K562 treated with DMSO at 1 percent for 48 hours (cell line): Measurements from ENCODE around the gene ZNF844. TPM values are rescaled to one million over a fixed set of nuclear protein-coding genes. Genes with fewer than 3 reads are reported as not detected.

Source experiments
- total RNA-seq: library from RNA; unstranded; fragments of 300-600 nt; gene quantifications from 2 replicates; pipeline ENCODE4 v1.2.3, GENCODE V29; 2022; ENCODE audit warnings: low replicate concordance; ENCODE audit errors: extremely low read depth

Gene ZNF844
- total RNA-seq = not detected in 2 replicates

DNA sequence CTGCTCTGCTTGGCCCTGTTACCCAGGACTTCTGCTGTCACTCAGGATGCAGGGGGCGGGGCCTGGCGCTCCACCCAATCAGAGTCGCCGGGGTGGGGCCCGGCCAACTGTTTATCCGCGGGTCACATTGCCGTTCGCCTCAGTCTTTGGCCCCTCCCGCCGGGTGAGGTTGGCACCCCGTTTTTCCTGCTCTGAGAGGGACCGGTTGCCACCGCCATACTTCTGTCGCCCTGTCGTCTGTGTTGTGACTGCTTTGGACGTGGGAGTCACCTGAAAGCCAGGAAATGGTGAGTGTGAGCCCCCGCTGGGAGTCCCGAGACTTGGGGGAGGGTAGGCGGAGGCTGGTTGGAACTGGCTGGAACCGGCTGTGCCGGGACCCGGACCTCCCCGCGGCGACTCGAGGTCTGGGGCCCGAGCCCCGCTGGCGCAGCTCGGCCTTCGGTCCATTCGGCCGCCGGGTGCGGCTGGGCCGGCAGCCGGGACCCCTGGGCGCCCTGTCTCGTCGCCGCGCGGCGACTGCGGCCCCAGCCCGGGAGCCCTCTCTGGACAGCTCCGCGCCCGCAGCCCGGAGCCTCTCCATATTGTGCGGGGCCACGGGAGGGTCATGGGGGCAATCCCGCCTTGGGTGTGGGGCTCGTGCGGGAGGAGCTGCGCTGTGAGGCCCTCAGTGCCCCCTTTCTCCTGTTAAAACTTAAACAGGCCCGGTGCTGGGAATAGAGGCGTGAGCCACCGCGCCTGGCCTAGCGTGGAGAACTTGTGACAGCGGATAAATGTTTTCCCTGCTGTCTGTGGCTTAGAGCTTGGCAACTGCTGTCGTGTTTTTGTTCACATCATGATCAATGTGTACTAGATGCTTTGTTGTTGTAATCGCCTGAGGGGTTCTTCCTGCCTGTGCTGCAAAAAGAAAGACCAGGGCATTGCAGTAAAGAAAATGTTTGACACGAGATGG is at the start of gene ZNF844:
ZNF844 (plus strand) TSS at position 142 of the 949 bp plus-strand sequence; CDS start at position 285, 143 bp downstream.

DNA sequence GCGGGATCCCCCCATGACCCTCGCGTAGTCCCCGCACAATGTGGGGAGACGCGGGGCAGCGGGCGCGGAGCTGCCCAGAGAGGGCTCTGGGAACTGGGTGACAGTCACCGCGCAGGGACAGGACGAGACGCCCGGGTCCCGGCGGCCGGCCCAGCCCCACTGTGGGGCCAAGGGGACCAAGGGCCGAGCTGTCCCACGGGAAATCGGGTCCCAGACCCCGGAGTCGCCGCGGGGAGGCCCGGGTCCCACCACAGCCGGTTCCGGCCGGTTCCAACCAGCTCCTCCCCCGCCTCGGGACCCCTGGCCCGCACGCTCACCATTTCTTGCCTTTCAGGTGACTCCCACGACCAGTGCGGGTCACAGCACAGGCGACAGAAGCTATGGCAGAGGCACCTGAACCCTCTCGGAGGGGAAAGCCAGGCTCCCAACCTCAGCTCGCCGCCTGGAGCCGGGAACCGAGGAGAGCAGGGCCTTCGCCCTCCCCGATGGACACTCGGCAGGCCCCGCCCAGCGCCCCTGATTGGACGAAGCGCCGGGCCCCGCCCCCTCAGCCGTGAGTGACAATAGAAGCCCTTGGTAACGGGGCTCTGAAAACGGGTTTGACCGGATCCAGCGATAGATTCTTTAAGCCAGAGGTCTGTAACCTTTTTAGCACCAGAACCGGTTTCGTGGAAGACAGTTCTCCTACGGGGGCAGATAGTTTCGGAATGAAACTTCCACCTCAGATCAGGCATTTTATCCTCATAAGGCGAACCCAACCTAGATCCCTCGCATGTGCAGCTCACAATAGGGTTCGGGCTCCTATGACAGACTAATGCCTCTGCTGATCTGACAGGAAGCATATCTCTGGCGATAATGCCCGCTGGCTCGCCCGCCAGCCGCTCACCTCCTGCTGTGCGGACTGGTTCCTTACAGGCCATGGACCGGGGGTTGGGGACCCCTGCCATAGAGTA is 29.0 kb upstream of the ZNF844 start, which contains the start of gene ZNF433:
ZNF433 (minus strand) TSS at position 460 of the 953 bp plus-strand sequence; CDS start at position 320, 140 bp downstream.

DNA sequence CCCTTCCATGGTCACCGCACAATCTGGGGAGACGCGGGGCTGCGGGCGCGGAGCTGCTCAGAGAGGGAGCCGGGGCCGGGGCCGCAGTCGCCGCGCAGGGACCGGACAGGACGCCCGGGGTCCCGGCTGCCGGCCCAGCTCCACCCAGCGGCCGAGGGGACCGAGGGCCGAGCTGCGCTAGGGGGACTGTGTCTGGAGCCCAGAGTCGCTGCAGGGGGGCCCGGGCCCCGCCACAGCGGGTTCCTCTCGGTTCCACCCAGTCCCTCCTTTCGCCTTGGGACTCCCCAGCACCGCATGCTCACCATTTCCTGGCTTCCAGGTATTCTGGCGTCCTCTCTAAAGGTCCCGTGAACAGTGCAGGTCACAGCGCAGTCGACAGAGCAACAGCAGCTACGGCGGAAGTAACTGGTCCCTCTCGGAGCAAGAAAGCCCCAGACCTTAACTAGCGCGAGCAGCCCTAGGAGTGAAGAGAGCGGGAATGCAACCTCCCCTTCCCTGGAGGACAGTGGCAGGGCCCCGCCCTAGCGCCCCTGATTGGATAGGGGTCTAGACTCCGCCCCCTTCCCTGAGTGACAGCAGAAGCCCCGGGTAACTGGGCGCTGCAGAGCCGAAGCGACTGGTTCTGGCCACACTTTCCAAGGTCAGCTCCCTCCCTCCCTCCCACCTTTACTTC is 11.9 kb upstream of the ZNF844 start, which contains the start of gene ZNF878:
ZNF878 (minus strand) TSS at position 465 of the 673 bp plus-strand sequence; CDS start at position 305, 160 bp downstream.

Other genes with a start within 250 kb of the ZNF844 start
- gene ZNF439, start 216.0 kb upstream of the ZNF844 start, total RNA-seq = not detected in 2 replicates
- gene ZNF69, start 176.9 kb upstream of the ZNF844 start, total RNA-seq = not detected in 2 replicates
- not detected in 2 replicates for gene ZNF700, start 139.6 kb upstream of the ZNF844 start, total RNA-seq
- gene ZNF763, start 99.7 kb upstream of the ZNF844 start, total RNA-seq = not detected in 2 replicates
- not detected in 2 replicates for gene ZNF433, start 29.1 kb upstream of the ZNF844 start, total RNA-seq
- not detected in 2 replicates for gene ZNF878, start 11.8 kb upstream of the ZNF844 start, total RNA-seq
- not detected in 2 replicates for gene ZNF20, start 75.6 kb downstream of the ZNF844 start, total RNA-seq
- not detected in 2 replicates for gene ZNF625, start 92.0 kb downstream of the ZNF844 start, total RNA-seq
- not detected in 2 replicates for gene ZNF136, start 98.4 kb downstream of the ZNF844 start, total RNA-seq
- not detected in 2 replicates for gene ZNF44, start 230.2 kb downstream of the ZNF844 start, total RNA-seq